Liver (tissue), 9 donors: Measurements from ENCODE around the gene ARHGEF5. TPM values are rescaled to one million over a fixed set of nuclear protein-coding genes. Genes with fewer than 3 reads are reported as not detected.
"Not testable (repeated sequence)": the region's sequence is repeated elsewhere in the genome, so short reads cannot be mapped to it uniquely, and the experiment has no call there.

Experiments
- DNase-seq: peaks from one replicate; pipeline ENCODE4 v3.0.0-alpha.2; 2017; ENCODE audit warnings: low spot score
- H3K27ac ChIP-seq, 2 donors: one replicate each; pipeline ENCODE4 v1.7.0; 2013; ENCODE audit warnings: inconsistent platforms in 2 of 2, low read length in 2 of 2, control low read depth in 1 of 2, low read depth in 1 of 2, mild to moderate bottlenecking in 1 of 2
- H3K27me3 ChIP-seq, 4 donors: one replicate each; pipeline versions ENCODE4 v1.6.1 to v1.7.0; 2013; ENCODE audit warnings: low read length in 3 of 4, inconsistent platforms in 1 of 4, mild to moderate bottlenecking in 1 of 4, moderate library complexity in 1 of 4; ENCODE audit not compliant: control insufficient read depth in 4 of 4, insufficient read depth in 4 of 4
- H3K36me3 ChIP-seq, 4 donors: one replicate each; pipeline versions ENCODE4 v1.6.1 to v1.7.0; 2013; ENCODE audit warnings: low read length in 3 of 4, mild to moderate bottlenecking in 3 of 4, low read depth in 1 of 4, moderate library complexity in 1 of 4; ENCODE audit not compliant: control insufficient read depth in 4 of 4, insufficient read depth in 3 of 4
- H3K4me1 ChIP-seq, 4 donors: one replicate each; pipeline versions ENCODE4 v1.6.1 to v1.7.0; 2013; ENCODE audit warnings: low read length in 3 of 4, mild to moderate bottlenecking in 3 of 4, moderate library complexity in 1 of 4; ENCODE audit not compliant: control insufficient read depth in 4 of 4, insufficient read depth in 4 of 4
- H3K4me3 ChIP-seq, 3 donors: one replicate each; pipeline versions ENCODE4 v1.6.1 to v1.7.0; 2013; ENCODE audit warnings: low read length in 3 of 3, control low read depth in 1 of 3, low read depth in 1 of 3, mild to moderate bottlenecking in 1 of 3
- H3K9ac ChIP-seq, 2 donors: one replicate each; pipeline ENCODE4 v1.7.0; 2013; ENCODE audit warnings: low read length in 2 of 2, mild to moderate bottlenecking in 2 of 2, moderate library complexity in 2 of 2, control low read depth in 1 of 2, low read depth in 1 of 2
- H3K9me3 ChIP-seq, 4 donors: one replicate each; pipeline versions ENCODE4 v1.6.1 to v1.7.0; 2013; ENCODE audit warnings: low read length in 3 of 4; ENCODE audit not compliant: control insufficient read depth in 4 of 4
- WGBS: extraction: QIAGEN DNeasy Blood & Tissue Kit; methylation state at CpG from one replicate; pipeline ENCODE4 v1.1.7; 2013; 5-methylcytosine and 5-hydroxymethylcytosine counted together
- polyA plus RNA-seq, 2 donors: library from polyadenylated mRNA; stranded (reverse) in 1 of 2; unstranded in 1 of 2; fragments of 200-250 nt in 1 of 2; fragments of >200 nt in 1 of 2; fragmentation: Nextera tagmentation in 1 of 2; extraction: Ambion mirVana in 1 of 2; gene quantifications; one replicate each; pipeline versions ENCODE4 v1.2.1 to v1.2.3, GENCODE V29; 2013 to 2015
- total RNA-seq, 2 donors: library from RNA; depleted of rRNA; stranded (reverse); fragments of >200 nt; gene quantifications; one replicate each; pipeline ENCODE4 v1.2.3, GENCODE V29; 2014
- donor health status: healthy.
- donor health status: healthy.
- donor health status: healthy.
- donor health status: healthy.
- donor health status: healthy.

Gene ARHGEF5
- total and polyA plus RNA-seq, 4 donors: 3.5 to 8.4 (median 4.8) TPM

DNA sequence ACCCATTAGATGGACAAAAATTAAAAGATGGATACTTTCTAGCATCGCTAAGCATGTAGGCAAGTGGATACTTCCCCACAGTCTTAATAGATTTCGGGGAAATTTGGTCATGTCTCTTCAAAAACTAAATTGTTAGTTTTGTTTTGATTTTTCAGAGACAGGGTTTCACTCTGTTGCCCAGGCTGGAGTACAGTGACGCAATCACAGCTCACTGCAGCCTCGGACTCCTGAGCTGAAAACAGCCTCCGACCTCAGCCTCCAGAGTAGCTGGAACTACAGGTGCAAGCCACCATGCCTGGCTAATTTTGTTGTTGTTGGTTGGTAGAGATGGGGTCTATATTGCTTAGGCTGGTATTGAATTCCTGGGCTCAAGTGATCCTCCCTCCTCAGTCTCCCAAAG is 29.3 kb upstream of the ARHGEF5 start:
- 94% methylated on average over 3 of the region's 5 CpGs for WGBS
- not testable (repeated sequence) for DNase-seq, H3K36me3 ChIP-seq, H3K9me3 ChIP-seq, H3K4me3 ChIP-seq, H3K4me1 ChIP-seq, H3K27me3 ChIP-seq, H3K9ac ChIP-seq, H3K27ac ChIP-seq

DNA sequence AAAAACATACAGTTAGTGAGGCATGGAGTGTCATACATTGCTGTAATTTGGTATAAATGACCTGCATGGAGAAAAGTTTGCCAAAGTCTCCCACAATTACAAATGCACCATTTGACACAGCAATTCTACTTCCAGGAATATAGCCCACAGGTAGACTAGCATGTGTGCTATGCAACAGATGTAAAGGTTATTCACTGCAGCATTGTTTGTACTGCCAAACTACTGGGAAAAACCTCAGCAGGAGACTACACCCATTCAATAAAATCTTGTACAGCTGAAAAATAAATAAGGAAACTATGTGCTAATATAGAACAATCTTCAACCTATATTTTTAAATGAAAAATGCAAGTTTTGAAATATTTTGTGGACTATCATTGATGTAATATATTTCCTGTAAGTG is 25.2 kb upstream of the ARHGEF5 start:
- not testable (repeated sequence) for DNase-seq, H3K4me3 ChIP-seq, H3K9ac ChIP-seq, H3K36me3 ChIP-seq, H3K27me3 ChIP-seq, H3K9me3 ChIP-seq, H3K4me1 ChIP-seq, H3K27ac ChIP-seq

DNA sequence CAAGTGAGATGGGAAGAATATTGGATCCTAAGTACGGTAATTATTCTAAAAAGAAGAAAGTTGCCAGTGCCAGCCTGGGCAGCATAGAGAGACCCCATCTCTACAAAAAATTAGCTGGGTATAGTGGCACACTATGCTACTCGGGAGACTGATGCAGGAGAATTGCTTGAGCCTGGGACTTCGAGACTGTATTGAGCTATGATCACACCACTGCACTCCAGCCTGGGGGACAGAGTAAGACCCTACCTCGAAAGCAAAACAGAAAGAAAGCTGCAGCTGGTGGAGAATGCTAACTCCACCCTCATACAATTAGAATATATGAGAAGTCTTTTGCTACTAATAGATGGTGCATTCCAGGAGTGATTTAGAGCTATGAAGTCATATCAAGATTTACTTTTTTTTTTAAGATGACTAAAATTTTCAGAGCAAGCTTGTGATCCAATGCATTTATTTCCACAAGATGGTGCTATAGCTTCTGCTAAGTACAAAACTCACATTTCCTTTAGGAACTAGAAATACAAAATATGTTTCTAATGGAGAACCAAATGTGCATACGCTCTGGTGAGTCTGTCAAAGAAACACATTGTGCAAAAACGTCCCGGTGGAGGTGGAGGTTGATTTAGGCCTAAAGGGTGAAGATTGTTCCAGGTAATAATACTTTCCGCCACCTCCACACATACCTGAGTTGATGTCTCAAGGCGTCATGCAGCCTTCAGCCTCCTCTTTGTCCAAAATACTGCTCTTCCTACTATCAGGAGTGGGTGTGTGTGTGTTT is 23.8 kb upstream of the ARHGEF5 start:
- WGBS: 96% methylated on average over 2 of the region's 9 CpGs
- not testable (repeated sequence) for H3K27me3 ChIP-seq, DNase-seq, H3K27ac ChIP-seq, H3K4me3 ChIP-seq, H3K9me3 ChIP-seq, H3K9ac ChIP-seq, H3K4me1 ChIP-seq, H3K36me3 ChIP-seq

DNA sequence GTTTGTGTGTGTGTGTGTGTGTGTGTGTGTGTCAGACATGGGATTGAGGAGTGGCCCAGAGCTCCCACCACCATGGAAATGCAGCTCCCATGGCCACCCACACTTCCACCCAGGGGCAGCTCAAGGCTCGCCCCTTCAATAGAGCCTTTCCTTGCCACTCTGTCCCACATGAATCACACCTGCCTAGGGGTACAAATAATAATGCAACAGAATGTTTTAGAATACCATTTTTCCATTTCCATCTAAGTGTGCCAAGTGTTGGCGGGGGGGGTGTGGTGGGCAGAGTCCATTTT is 23.3 kb upstream of the ARHGEF5 start:
- 88% methylated on average over 2 of the region's 2 CpGs for WGBS
- not testable (repeated sequence) for H3K27ac ChIP-seq, H3K36me3 ChIP-seq, H3K4me3 ChIP-seq, DNase-seq, H3K9ac ChIP-seq, H3K27me3 ChIP-seq, H3K9me3 ChIP-seq, H3K4me1 ChIP-seq

DNA sequence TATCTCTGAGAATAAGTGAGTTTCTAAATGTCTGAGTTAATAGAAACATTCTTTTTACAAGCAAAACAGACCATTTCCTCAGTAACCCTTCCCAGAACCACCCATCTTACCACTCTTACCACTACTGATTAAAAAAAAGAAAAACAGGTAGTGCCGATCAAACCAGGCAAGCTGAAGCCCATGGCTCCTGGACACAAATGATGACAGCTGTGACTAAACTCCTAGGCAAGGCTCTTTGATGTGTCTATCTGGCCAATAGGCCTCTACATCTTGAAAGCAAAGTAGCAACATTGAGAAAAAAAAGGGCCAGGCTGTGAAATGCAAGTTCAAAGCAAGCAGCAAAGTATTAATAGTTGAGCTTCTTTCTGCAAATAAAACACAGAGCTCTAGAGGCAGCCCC is 6.6 kb upstream of the ARHGEF5 start:
- H3K9ac ChIP-seq, H3K36me3 ChIP-seq, H3K27me3 ChIP-seq, H3K4me1 ChIP-seq, DNase-seq, H3K9me3 ChIP-seq, H3K4me3 ChIP-seq, H3K27ac ChIP-seq: not testable (repeated sequence)
- no CpG with 5 or more reads among the region's 1 CpG for WGBS

DNA sequence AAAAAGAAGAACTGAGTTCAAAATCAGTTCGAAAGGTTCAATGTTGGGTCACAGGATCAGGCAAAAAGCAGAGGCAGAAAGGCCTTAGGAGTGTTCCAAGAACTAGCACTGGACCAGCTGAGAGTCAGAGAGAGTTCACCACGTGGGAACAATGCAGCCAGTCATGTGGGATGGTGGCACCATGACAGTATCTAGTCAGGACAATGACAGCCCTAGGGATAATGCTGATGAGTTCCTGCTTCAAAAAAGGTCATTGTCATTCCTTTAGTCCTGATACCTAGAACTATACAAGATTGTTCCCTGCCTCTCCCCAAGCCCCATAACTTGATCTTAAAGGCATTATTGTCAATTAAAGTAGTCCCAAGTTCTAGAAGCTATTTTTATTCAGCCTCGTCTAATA is 3.5 kb upstream of the ARHGEF5 start:
- not testable (repeated sequence) for H3K4me3 ChIP-seq, H3K36me3 ChIP-seq, H3K9me3 ChIP-seq, H3K27ac ChIP-seq, H3K27me3 ChIP-seq, DNase-seq, H3K4me1 ChIP-seq, H3K9ac ChIP-seq
- WGBS: 78% methylated on average over 2 of the region's 3 CpGs

DNA sequence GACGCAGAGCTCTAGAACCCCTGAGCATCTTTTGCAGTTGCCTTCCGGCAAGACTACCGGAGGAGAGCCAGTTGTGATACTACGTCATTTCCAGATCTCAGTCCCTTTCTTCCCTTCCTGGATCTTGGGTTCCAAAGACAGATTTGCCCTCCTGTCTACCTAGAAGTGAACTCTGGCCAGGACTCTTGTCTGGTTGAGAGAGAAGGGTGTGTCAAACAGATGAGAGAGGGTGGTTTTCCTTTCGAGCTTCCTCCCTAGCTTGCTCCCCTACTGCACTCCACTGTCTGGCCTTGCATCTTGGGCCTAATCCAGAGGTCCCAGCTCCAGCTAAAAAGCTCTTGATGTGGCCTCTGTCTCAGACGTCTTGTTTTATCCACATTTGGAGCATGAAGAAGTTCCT is 983 bp downstream of the ARHGEF5 start:
- H3K27me3 ChIP-seq, H3K9me3 ChIP-seq, H3K27ac ChIP-seq, H3K9ac ChIP-seq, H3K36me3 ChIP-seq, DNase-seq, H3K4me3 ChIP-seq, H3K4me1 ChIP-seq: not testable (repeated sequence)
- no CpG with 5 or more reads among the region's 6 CpGs for WGBS

DNA sequence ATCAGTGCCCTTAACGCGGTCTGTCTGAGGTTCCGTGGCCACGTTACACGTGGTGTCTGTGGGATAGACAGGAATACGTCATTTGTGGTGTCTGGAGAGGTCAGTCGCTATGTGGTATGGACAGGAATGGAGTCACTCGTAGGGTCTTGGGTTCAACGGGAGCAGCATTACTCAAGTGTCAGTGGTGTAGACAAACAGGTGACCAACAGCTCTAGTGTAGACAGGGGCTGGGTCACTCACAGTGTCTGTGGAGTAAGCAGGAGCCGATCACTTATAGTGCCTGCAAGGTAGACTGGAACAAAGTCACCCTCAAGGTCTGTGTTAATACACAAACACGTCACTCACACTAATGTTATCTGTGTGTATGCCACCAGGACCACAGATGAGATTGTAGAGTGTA is 1.7 kb downstream of the ARHGEF5 start:
- not testable (repeated sequence) for H3K9ac ChIP-seq, H3K27ac ChIP-seq, H3K36me3 ChIP-seq, H3K4me1 ChIP-seq, DNase-seq, H3K9me3 ChIP-seq, H3K4me3 ChIP-seq, H3K27me3 ChIP-seq
- WGBS: 98% methylated on average over 2 of the region's 11 CpGs

DNA sequence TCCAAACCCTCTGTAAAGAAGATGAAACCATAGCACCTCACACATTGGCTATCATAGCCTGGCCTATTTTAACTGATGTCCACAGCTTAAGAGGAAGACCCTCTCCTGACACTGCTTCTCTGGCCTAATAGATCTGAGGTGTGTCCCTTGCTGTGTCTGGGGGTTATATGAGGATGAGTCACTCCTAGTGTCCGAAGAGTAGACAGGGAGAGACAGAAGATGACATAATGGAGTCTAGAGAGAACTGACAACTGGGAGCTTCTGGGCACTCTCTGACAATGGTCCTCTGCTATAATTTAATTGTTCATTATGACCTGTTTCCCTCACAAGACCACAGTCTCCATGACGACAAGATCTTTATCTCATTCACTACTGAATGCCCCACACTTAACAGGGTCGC is 6.9 kb downstream of the ARHGEF5 start:
- H3K27me3 ChIP-seq, H3K4me3 ChIP-seq, H3K9me3 ChIP-seq, H3K27ac ChIP-seq, H3K9ac ChIP-seq, H3K4me1 ChIP-seq, H3K36me3 ChIP-seq, DNase-seq: not testable (repeated sequence)
- WGBS: no CpG with 5 or more reads among the region's 3 CpGs
